ENCODE data around the gene CACNB4. TPM values are rescaled to one million over a fixed set of nuclear protein-coding genes. Genes with fewer than 3 reads are reported as not detected.

CACNB4 gene
- total RNA-seq, 1 donor from 2014 or later = 17.3 TPM

- no peaks in the 10 kb centered on the region for H3K27me3 ChIP-seq (ENCODE audit: low read depth)
- no peaks in the 10 kb centered on the region for H3K36me3 ChIP-seq
- peak in 1 of 2 donors; percentile 35 for ATAC-seq
- no peak for DNase-seq
- H3K27ac ChIP-seq = no peak overlapping the region
- no peaks in the 10 kb centered on the region for H3K4me1 ChIP-seq
- no peak overlapping the region for H3K4me3 ChIP-seq
- intact Hi-C loops (cut with DNase I) = no loop called here
- TF ChIP-seq CTCF (IDR thresholded peaks at IDR 0.05) = peak; percentile 19
- no peaks in the 10 kb centered on the region for H3K9me3 ChIP-seq
Measured at GRCh38 chr2:152047824-152048471, 50.9 kb downstream of the CACNB4 start.

GRCh38 chr2:152046940-152047339 is 51.9 kb downstream of the CACNB4 start:
- intact Hi-C loops (cut with DNase I) = no loop called here
- no peak for DNase-seq
- Histone ChIP-seq H3K36me3 (no peaks in the 10 kb centered on the region), H3K4me1 (no peaks in the 10 kb centered on the region), H3K27ac (no peak overlapping the region), H3K9me3 (no peaks in the 10 kb centered on the region), H3K27me3 (ENCODE audit: low read depth) (no peaks in the 10 kb centered on the region), H3K4me3 (no peak overlapping the region)
- no peak for ATAC-seq
- TF ChIP-seq CTCF (IDR thresholded peaks at IDR 0.05) = no peak

GRCh38 chr2:152042636-152043615 is 55.9 kb downstream of the CACNB4 start:
- H3K4me3 ChIP-seq = no peak overlapping the region
- intact Hi-C loops (cut with DNase I) = no loop called here
- no peaks in the 10 kb centered on the region for H3K9me3 ChIP-seq
- TF ChIP-seq CTCF (IDR thresholded peaks at IDR 0.05) = no peak
- H3K36me3 ChIP-seq = no peaks in the 10 kb centered on the region
- H3K27ac ChIP-seq = no peak overlapping the region
- no peak for DNase-seq
- H3K27me3 ChIP-seq (ENCODE audit: low read depth) = no peaks in the 10 kb centered on the region
- H3K4me1 ChIP-seq = peaks cover 17% of the 10 kb centered on the region
- peak; percentile 65 to 70 for ATAC-seq

- no peaks in the 10 kb centered on the region for H3K9me3 ChIP-seq
- intact Hi-C loops (cut with DNase I) = no loop called here
- TF ChIP-seq CTCF (IDR thresholded peaks at IDR 0.05) = no peak
- DNase-seq (peak; percentile 63), ATAC-seq (peak; percentile 65 to 87)
- no peak overlapping the region for H3K4me3 ChIP-seq
- no peaks in the 10 kb centered on the region for H3K27me3 ChIP-seq (ENCODE audit: low read depth)
- peak overlapping the region; percentile 54 for H3K27ac ChIP-seq
- H3K36me3 ChIP-seq = no peaks in the 10 kb centered on the region
- H3K4me1 ChIP-seq = peaks cover 27% of the 10 kb centered on the region
Measured at GRCh38 chr2:152038441-152038958, 60.3 kb downstream of the CACNB4 start.

- DNase-seq (no peak), ATAC-seq (peak; percentile 49 to 66)
- H3K36me3 ChIP-seq = no peaks in the 10 kb centered on the region
- H3K27ac ChIP-seq = peak overlapping the region; percentile 54
- no peaks in the 10 kb centered on the region for H3K9me3 ChIP-seq
- no peaks in the 10 kb centered on the region for H3K27me3 ChIP-seq (ENCODE audit: low read depth)
- intact Hi-C loops (cut with DNase I) = no loop called here
- peaks cover 27% of the 10 kb centered on the region for H3K4me1 ChIP-seq
- TF ChIP-seq CTCF (IDR thresholded peaks at IDR 0.05) = no peak
- no peak overlapping the region for H3K4me3 ChIP-seq
Measured at GRCh38 chr2:152037743-152038435, 61.0 kb downstream of the CACNB4 start.
